ENCODE results near the gene ADAMTS8.
"Not testable (repeated sequence)": the region's sequence is repeated elsewhere in the genome, so short reads cannot be mapped to it uniquely, and the experiment has no call there.

The ADAMTS8 gene

GRCh38 chr11:130438401-130439159, 10.2 kb upstream of the ADAMTS8 start:
- DNase-seq: not testable (repeated sequence)

GRCh38 chr11:130437848-130438247, 9.4 kb upstream of the ADAMTS8 start:
- DNase-seq: no peak

GRCh38 chr11:130436171-130436570, 7.8 kb upstream of the ADAMTS8 start:
- DNase-seq: no peak

GRCh38 chr11:130435671-130436070, 7.3 kb upstream of the ADAMTS8 start:
- no peak for DNase-seq

- DNase-seq: peak; percentile 93
Observed at GRCh38 chr11:130434521-130435223, 6.3 kb upstream of the ADAMTS8 start.

GRCh38 chr11:130433357-130433756, 4.9 kb upstream of the ADAMTS8 start:
- DNase-seq: no peak

- DNase-seq: no peak
Observed at GRCh38 chr11:130431801-130432200, 3.4 kb upstream of the ADAMTS8 start.

GRCh38 chr11:130431331-130431773, 2.9 kb upstream of the ADAMTS8 start:
- peak; percentile 83 for DNase-seq

- no peak for DNase-seq
Observed at GRCh38 chr11:130429983-130430382, 1.6 kb upstream of the ADAMTS8 start.

- DNase-seq: no peak
Observed at GRCh38 chr11:130429120-130429681, 792 bp upstream of the ADAMTS8 start.

GRCh38 chr11:130427581-130428315, 661 bp downstream of the ADAMTS8 start:
- DNase-seq: peak; percentile 58

- peak; percentile 81 for DNase-seq
Observed at GRCh38 chr11:130426837-130427341, 1.5 kb downstream of the ADAMTS8 start.

- DNase-seq: no peak
Observed at GRCh38 chr11:130426223-130426836, 2.1 kb downstream of the ADAMTS8 start.

- DNase-seq: no peak
Observed at GRCh38 chr11:130425156-130425555, 3.3 kb downstream of the ADAMTS8 start.

GRCh38 chr11:130424613-130425140, 3.7 kb downstream of the ADAMTS8 start:
- no peak for DNase-seq

- DNase-seq: no peak
Observed at GRCh38 chr11:130423541-130424142, 4.8 kb downstream of the ADAMTS8 start.

- no peak for DNase-seq
Observed at GRCh38 chr11:130422251-130422995, 6.0 kb downstream of the ADAMTS8 start.

GRCh38 chr11:130421697-130422096, 6.7 kb downstream of the ADAMTS8 start:
- DNase-seq: no peak

GRCh38 chr11:130421199-130421585, 7.2 kb downstream of the ADAMTS8 start:
- no peak for DNase-seq

GRCh38 chr11:130420478-130421198, 7.8 kb downstream of the ADAMTS8 start:
- peak; percentile 28 for DNase-seq

Data from NCI-H1105 treated with DMSO at 0.1 percent for 48 hours (cell line).